ENCODE measurements around the gene CMKLR1. TPM values are rescaled to one million over a fixed set of nuclear protein-coding genes. Genes with fewer than 3 reads are reported as not detected.

The CMKLR1 gene
- total RNA-seq, 1 donor from 2014 or later: 10.1 TPM

GRCh38 chr12:108282676-108283075 is 56.4 kb downstream of the CMKLR1 start:
- Histone ChIP-seq H3K9me3 (no peaks in the 10 kb centered on the region), H3K27ac (no peak overlapping the region), H3K27me3 (no peaks in the 10 kb centered on the region), H3K4me3 (no peak overlapping the region), H3K36me3 (no peaks in the 10 kb centered on the region), H3K4me1 (no peaks in the 10 kb centered on the region)
- intact Hi-C loops (cut with DNase I): no loop called here
- TF ChIP-seq CTCF (IDR thresholded peaks at IDR 0.05) (no peak), POLR2A (IDR thresholded peaks at IDR 0.05) (no peak), POLR2AphosphoS5 (IDR thresholded peaks at IDR 0.05; ENCODE audit: insufficient read depth in 1 of 2, low read depth in 1 of 2) (no peak)
- DNase-seq (ENCODE audit: extremely low spot score in 2 of 2): no peak

GRCh38 chr12:108282160-108282559 is 57.0 kb downstream of the CMKLR1 start:
- Histone ChIP-seq H3K4me3 (no peak overlapping the region), H3K36me3 (no peaks in the 10 kb centered on the region), H3K27ac (no peak overlapping the region), H3K27me3 (no peaks in the 10 kb centered on the region), H3K4me1 (no peaks in the 10 kb centered on the region), H3K9me3 (no peaks in the 10 kb centered on the region)
- no peak for TF ChIP-seq POLR2A (IDR thresholded peaks at IDR 0.05)
- intact Hi-C loops (cut with DNase I): no loop called here
- DNase-seq (ENCODE audit: extremely low spot score in 2 of 2): no peak

- H3K27ac ChIP-seq: no peak overlapping the region
- no peak for TF ChIP-seq CTCF (IDR thresholded peaks at IDR 0.05)
- no peak for TF ChIP-seq POLR2A (IDR thresholded peaks at IDR 0.05)
- no peak for TF ChIP-seq POLR2AphosphoS5 (IDR thresholded peaks at IDR 0.05; ENCODE audit: insufficient read depth in 1 of 2, low read depth in 1 of 2)
- intact Hi-C loops (cut with DNase I): no loop called here
- H3K4me3 ChIP-seq: no peak overlapping the region
- DNase-seq (ENCODE audit: extremely low spot score in 2 of 2): no peak
- no peaks in the 10 kb centered on the region for H3K27me3 ChIP-seq
- H3K4me1 ChIP-seq: no peaks in the 10 kb centered on the region
- H3K9me3 ChIP-seq: no peaks in the 10 kb centered on the region
- H3K36me3 ChIP-seq: no peaks in the 10 kb centered on the region
Measured at GRCh38 chr12:108277613-108278012, 61.5 kb downstream of the CMKLR1 start.

- TF ChIP-seq POLR2AphosphoS5 (IDR thresholded peaks at IDR 0.05; ENCODE audit: insufficient read depth in 1 of 2, low read depth in 1 of 2) (no peak), POLR2A (IDR thresholded peaks at IDR 0.05) (no peak), CTCF (IDR thresholded peaks at IDR 0.05) (no peak)
- no peaks in the 10 kb centered on the region for H3K36me3 ChIP-seq
- no peak overlapping the region for H3K27ac ChIP-seq
- H3K4me3 ChIP-seq: no peak overlapping the region
- H3K4me1 ChIP-seq: no peaks in the 10 kb centered on the region
- H3K27me3 ChIP-seq: no peaks in the 10 kb centered on the region
- H3K9me3 ChIP-seq: no peaks in the 10 kb centered on the region
- no peak for DNase-seq (ENCODE audit: extremely low spot score in 2 of 2)
- intact Hi-C loops (cut with DNase I): no loop called here
Measured at GRCh38 chr12:108273217-108273616, 65.9 kb downstream of the CMKLR1 start.

- Histone ChIP-seq H3K27me3 (no peaks in the 10 kb centered on the region), H3K4me1 (no peaks in the 10 kb centered on the region), H3K9me3 (no peaks in the 10 kb centered on the region), H3K36me3 (no peaks in the 10 kb centered on the region), H3K4me3 (no peak overlapping the region), H3K27ac (no peak overlapping the region)
- intact Hi-C loops (cut with DNase I): no loop called here
- DNase-seq (ENCODE audit: extremely low spot score in 2 of 2): no peak
- TF ChIP-seq CTCF (IDR thresholded peaks at IDR 0.05): no peak
- no peak for TF ChIP-seq POLR2AphosphoS5 (IDR thresholded peaks at IDR 0.05; ENCODE audit: insufficient read depth in 1 of 2, low read depth in 1 of 2)
- no peak for TF ChIP-seq POLR2A (IDR thresholded peaks at IDR 0.05)
Measured at GRCh38 chr12:108271951-108272872, 66.9 kb downstream of the CMKLR1 start.
